Stimulated activated CD8-positive, alpha-beta memory T cell treated with anti-CD3 and anti-CD28 coated beads, Interleukin-7, amount 100 ng/mL, for 4 hours (primary cell): ENCODE measurements around the gene TMEM17.

Experiments used
- DNase-seq, 2 donors: peaks; one replicate each; pipeline ENCODE4 v3.0.0-alpha.2; 2020; ENCODE audit warnings: low read depth in 2 of 2

Gene TMEM17

GRCh38 chr2:62472312-62472711 lies 33.7 kb downstream of the TMEM17 start:
- DNase-seq: no peak

GRCh38 chr2:62471816-62472215 lies 34.2 kb downstream of the TMEM17 start:
- no peak for DNase-seq

- no peak for DNase-seq
Measured at GRCh38 chr2:62471404-62471803, 34.6 kb downstream of the TMEM17 start.

GRCh38 chr2:62469548-62469947 lies 36.4 kb downstream of the TMEM17 start:
- no peak for DNase-seq

GRCh38 chr2:62469114-62469513 lies 36.9 kb downstream of the TMEM17 start:
- DNase-seq: no peak

- DNase-seq: no peak
Measured at GRCh38 chr2:62467475-62468321, 38.3 kb downstream of the TMEM17 start.

GRCh38 chr2:62467100-62467474 lies 38.9 kb downstream of the TMEM17 start:
- no peak for DNase-seq

- DNase-seq: no peak
Measured at GRCh38 chr2:62466503-62466854, 39.5 kb downstream of the TMEM17 start.

- no peak for DNase-seq
Measured at GRCh38 chr2:62465741-62466502, 40.1 kb downstream of the TMEM17 start.

GRCh38 chr2:62465039-62465740 lies 40.8 kb downstream of the TMEM17 start:
- no peak for DNase-seq

GRCh38 chr2:62464221-62465007 lies 41.6 kb downstream of the TMEM17 start:
- no peak for DNase-seq

GRCh38 chr2:62462211-62462610 lies 43.8 kb downstream of the TMEM17 start:
- no peak for DNase-seq

GRCh38 chr2:62461707-62462106 lies 44.3 kb downstream of the TMEM17 start:
- DNase-seq: no peak

GRCh38 chr2:62461017-62461553 lies 44.9 kb downstream of the TMEM17 start:
- no peak for DNase-seq

GRCh38 chr2:62460175-62460574 lies 45.8 kb downstream of the TMEM17 start:
- no peak for DNase-seq

- no peak for DNase-seq
Measured at GRCh38 chr2:62459672-62460071, 46.3 kb downstream of the TMEM17 start.

GRCh38 chr2:62459106-62459505 lies 46.9 kb downstream of the TMEM17 start:
- no peak for DNase-seq

- DNase-seq: no peak
Measured at GRCh38 chr2:62458671-62459081, 47.3 kb downstream of the TMEM17 start.

GRCh38 chr2:62458206-62458641 lies 47.8 kb downstream of the TMEM17 start:
- no peak for DNase-seq

GRCh38 chr2:62457556-62457955 lies 48.4 kb downstream of the TMEM17 start:
- no peak for DNase-seq
